ENCODE results near the gene DCLK1.

Gene DCLK1

GRCh38 chr13:35891507-35892441, 239.4 kb downstream of the DCLK1 start:
- no peak for DNase-seq

DNA sequence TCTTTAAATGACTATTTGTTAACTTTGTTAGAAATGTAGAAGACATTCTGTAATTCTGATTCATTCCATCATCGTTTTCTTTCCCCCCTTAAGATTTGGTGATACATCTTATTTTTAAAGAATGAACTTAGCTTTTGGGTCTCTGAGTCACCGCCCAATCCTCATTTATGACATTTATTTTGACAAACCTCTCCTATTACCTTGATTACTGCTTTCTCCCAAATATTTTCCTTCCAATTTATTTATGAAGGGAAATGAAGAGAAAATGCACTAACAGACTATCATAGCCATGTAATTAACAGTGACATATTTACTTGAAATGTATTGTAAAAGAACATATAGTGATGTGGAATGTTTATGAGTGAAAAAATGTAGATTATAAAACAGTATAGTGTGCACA, 241.6 kb downstream of the DCLK1 start:
- DNase-seq, result no peak

DNA sequence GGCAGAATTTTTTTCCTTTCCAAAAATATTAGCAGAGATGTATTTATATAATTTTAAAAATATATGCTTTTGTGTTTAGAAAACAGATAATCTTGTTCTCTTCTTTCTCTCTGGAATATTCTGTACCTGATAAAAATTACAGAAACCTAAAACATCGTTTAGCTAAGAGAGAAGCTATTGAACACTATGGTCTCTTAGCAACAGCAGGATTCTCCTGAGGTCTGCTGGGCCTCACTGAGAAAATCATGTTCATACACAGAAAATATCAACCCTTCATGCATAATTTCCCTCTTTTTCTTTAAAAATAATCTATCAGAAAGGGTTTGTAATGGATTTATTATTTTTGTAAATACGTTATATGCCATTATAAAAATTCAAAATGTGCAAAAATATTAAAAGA, 242.2 kb downstream of the DCLK1 start:
- DNase-seq, result no peak

GRCh38 chr13:35888457-35888883, 242.7 kb downstream of the DCLK1 start:
- DNase-seq, result no peak

GRCh38 chr13:35887115-35887666, 244.0 kb downstream of the DCLK1 start:
- DNase-seq, result no peak

GRCh38 chr13:35886332-35887114, 244.7 kb downstream of the DCLK1 start:
- no peak for DNase-seq

- no peak for DNase-seq
These were observed 246.9 kb downstream of the DCLK1 start for GRCh38 chr13:35884211-35884760.

- no peak for DNase-seq
These were observed 248.3 kb downstream of the DCLK1 start for GRCh38 chr13:35882722-35883497.

DNA sequence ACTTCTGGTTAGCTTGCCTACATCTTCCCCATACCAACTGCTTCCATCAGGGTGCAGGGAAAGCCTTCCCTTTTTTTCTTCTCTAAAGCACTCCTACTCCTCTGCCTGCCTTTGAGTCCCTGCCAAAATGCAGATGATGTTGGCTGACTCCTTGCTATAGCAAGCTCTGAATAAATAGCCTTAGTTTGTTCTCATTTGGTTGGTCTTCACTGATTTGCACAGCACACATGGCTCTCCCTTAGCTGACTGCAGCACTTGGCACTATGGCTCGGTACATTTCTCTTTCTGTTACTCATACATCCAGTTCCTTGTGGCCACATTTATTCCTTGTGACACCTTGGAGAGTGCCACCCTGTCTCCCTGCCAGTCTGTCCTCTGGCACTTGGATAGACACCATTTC, 249.8 kb downstream of the DCLK1 start:
- no peak for DNase-seq

- no peak for DNase-seq
These were observed 252.1 kb downstream of the DCLK1 start for GRCh38 chr13:35879111-35879510.

DNA sequence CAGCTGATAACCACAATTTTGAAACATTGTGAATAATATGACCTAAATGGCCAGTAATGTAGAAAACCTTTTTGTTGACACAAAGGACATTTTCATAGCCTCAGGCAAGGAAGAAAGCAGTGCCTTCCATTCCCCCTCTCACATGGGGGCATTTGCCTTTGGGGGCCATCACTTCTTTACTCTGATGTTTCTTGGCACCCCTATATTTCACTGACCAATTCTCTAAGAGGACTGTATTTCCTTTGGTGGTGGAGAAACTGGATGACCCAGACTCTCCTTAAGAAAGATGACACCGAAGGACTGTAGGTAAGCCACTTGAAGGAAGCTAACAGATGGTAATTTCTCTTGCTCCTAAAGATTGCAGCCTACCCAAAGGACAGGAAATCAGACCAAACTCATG, 254.6 kb downstream of the DCLK1 start:
- DNase-seq, result no peak

GRCh38 chr13:35874704-35875103, 256.5 kb downstream of the DCLK1 start:
- no peak for DNase-seq

DNA sequence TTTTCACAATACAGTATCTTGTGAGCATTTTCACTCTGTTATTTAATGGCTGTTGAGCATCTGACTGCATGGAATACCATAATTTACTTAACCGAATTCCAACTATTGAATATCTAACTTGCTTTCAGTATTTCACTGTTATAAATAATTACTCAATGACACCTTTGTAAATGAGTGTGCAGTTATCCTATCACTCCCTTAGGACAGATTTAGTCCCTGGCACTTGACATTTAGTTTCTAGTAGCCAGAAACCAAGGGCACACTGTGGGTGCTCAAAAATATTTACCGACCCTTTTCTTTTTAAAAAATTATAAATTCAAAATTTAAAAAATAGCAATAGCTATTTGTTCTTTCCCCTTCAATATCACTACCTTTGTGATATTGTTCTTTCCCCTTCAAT, 258.8 kb downstream of the DCLK1 start:
- DNase-seq, result no peak

DNA sequence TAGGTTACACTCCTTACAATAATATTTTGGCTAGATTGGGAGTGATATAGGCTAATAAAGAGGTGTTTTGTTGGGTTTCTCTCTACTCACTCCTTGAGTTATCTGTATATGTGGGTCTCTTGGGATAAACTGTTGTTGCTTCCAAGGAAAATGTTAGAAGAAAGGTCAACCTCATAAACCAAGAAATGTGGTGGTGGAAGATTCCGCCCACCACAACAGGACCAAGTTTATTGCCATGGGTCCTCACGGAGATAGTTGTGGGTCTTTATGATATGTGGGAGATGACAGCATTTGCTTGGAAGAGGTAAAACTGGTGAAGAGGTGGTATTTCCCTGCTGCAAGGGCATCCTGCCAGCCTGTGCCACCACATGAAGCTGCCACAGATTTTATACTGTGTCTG, 259.6 kb downstream of the DCLK1 start:
- no peak for DNase-seq

GRCh38 chr13:35866801-35867200, 264.4 kb downstream of the DCLK1 start:
- no peak for DNase-seq

DNA sequence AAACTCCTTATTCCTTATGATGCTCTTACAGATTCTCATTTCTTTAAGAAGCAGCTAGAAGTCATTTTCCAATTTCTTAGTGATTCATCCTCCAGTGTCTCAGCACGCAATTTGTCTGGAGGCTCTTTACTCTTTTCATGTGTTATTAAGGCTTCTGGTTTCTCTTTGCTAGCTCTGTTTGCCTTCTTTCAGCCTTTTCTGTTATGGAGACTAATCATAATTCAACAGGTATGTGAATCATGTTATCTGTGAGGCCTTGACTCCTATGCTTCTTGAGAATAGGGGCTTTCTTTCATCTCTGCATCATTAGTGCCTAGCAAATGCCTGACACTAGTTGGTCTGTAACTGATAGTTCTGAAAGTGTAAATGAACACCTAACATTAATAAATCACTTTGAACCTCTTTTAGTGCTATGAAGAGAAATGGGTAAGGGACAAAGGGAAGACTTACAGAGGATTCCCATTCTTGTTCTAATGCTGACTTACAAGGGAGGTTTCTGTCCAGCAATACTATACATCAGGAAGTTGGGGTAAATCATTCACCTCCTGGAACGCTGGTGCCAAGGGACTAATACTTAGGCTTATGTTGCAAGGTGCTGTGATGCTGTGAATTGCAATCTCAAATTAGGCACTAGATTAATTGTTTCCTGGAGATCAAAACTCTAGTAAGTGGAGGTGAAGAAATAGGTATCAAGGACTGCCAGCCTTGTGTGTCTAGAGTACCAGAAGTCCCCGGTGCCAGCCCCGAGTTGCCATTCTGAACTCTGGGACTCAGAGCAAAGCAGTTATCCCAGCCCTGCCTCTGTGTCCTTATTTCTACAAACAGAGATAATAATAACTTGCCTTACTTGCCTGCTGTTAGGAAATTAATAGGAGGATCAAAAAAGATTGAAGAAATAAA, 265.6 kb downstream of the DCLK1 start:
- no peak for DNase-seq

- DNase-seq, result no peak
These were observed 270.5 kb downstream of the DCLK1 start for GRCh38 chr13:35860661-35861060.

- DNase-seq, result no peak
These were observed 271.2 kb downstream of the DCLK1 start for GRCh38 chr13:35859981-35860380.

DNA sequence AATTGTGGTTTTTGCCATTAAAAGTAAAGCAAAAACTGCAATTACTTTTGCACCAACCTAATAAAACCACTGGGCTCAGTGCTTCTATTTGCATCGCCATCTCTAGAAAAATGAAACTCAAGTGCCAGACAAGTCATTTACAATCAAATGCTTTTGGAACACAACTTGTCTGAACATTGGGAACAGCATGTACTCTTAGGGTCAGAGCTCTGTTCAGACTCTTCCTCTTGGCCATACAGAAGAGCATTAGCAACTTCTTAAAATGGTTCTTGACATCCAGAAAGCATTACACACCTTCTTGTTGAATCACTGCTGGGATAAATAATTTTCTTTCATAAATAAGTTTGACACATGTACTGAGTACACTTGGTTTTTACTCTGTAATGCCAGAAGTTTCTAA, 272.5 kb downstream of the DCLK1 start:
- DNase-seq, result no peak

DNA sequence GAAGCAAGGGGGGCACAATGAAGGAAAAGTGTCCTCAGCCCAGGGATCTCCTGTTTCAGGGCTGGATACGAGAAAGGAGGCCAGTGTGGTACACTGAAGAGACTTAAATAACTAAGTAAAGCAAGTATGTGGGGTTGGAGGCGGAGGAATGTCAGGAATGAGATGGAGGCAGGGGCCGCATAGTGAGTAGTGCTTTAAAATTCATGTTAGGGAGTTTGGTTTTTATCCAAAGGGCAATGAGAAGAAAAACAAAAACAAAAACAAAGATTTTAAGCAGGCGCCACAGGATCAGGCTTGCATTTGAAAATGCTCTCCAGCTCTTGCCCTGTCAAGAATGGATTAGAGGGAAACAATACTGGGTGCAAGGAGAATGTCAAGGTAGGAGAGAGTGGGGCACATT, 273.4 kb downstream of the DCLK1 start:
- DNase-seq, result no peak

GRCh38 chr13:35856721-35857364, 274.3 kb downstream of the DCLK1 start:
- DNase-seq, result no peak

All from T-helper 1 cell (primary cell).